ENCODE results near the gene RNF149.

GRCh38 chr2:101231240-101231639 lies 77.3 kb downstream of the RNF149 start:
- no peak for TF ChIP-seq CTCF (IDR thresholded peaks at IDR 0.05)
- TF ChIP-seq EZH2 (IDR thresholded peaks at IDR 0.05) = no peak
- TF ChIP-seq EZH2phosphoT487 (IDR thresholded peaks at IDR 0.05) = no peak
